Measurements from ENCODE around the gene SHE.
A peak's percentile ranks its signal among the peaks of the same experiment; 100 is the strongest.

DNA sequence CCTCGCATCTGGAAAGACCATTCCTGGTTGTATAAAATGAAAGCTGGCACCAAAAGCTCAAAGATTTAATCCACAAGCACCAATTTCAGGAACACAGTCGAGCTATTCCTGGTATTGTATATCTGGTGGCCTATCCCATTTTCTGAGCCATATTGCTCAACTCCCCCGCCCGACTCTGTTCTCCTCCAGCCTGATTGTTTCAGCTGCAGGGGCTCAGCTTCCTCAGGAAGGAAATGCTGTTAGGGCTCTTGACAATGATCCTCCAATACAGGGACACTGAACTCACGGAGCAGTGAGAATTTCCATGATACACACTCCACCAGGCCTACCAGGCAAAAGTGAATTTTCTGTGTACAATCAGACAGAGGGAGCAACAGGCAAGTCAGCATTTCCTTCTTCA, 17.1 kb downstream of the SHE start:
- TF ChIP-seq, protein P1, sequence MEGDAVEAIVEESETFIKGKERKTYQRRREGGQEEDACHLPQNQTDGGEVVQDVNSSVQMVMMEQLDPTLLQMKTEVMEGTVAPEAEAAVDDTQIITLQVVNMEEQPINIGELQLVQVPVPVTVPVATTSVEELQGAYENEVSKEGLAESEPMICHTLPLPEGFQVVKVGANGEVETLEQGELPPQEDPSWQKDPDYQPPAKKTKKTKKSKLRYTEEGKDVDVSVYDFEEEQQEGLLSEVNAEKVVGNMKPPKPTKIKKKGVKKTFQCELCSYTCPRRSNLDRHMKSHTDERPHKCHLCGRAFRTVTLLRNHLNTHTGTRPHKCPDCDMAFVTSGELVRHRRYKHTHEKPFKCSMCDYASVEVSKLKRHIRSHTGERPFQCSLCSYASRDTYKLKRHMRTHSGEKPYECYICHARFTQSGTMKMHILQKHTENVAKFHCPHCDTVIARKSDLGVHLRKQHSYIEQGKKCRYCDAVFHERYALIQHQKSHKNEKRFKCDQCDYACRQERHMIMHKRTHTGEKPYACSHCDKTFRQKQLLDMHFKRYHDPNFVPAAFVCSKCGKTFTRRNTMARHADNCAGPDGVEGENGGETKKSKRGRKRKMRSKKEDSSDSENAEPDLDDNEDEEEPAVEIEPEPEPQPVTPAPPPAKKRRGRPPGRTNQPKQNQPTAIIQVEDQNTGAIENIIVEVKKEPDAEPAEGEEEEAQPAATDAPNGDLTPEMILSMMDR (IDR thresholded peaks at IDR 0.05) = no peak
- TF ChIP-seq EP300 (IDR thresholded peaks at IDR 0.05) = peak in 1 of 2 donors; percentile 81
